GM19455 (cell line): ENCODE results near the gene RPL22.

ENCODE experiments used
- ATAC-seq: cut with Tn5 transposase; IDR thresholded peaks from one replicate; pipeline ENCODE4 v1.9.1; 2021; ENCODE audit not compliant: unreplicated experiment

The RPL22 gene

DNA sequence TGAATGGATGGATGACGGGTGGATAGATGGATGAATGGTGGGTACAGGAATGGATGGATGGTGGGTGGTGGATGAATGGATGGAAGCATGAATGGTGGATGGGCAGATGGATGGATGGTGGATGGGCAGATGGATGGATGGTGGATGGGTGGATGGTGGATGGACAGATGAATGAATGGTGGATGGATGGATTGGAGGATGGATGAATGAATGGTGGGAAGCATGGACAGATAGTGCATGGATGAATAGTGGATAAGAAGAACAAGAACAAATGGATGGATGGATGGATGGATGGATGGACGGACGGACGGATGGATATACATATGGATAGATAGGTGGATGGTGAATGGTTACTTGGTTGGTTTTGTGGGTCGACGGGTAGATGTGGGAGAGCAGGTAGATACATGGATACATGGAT lies 24.0 kb downstream of the RPL22 start:
- no peak for ATAC-seq

DNA sequence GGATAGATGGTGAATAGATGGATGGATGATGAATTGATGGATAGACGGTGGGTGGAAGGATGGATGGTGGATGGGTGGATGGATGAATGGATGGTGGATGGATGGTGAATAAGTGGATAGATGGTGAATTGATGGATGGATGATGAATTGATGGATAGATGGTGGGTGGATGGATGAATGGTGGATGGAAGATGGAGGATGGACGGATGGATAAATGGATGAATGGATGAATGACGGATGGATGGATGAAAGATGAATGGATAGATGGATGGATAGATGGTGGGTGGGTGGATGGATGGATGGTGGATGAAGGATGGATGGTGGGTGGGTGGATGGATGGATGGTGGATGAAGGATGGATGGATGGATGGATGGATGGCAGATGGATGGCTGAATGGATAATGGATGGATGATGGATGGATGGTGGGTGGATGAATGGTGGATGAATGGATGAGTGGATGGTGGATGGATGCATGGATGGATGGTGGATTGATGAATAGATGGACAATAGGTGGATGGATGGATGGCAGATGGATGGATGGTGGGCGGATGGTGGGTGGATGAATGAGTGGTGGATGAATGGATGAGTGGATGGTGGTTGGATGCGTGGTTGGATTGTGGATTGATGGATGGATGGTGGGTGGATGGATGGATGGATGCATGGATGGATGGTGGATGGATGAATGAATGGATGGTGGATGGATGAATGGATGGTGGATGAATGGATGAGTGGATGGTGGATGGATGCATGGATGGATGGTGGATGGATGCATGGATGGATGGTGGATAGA lies 24.6 kb downstream of the RPL22 start:
- ATAC-seq = no peak

DNA sequence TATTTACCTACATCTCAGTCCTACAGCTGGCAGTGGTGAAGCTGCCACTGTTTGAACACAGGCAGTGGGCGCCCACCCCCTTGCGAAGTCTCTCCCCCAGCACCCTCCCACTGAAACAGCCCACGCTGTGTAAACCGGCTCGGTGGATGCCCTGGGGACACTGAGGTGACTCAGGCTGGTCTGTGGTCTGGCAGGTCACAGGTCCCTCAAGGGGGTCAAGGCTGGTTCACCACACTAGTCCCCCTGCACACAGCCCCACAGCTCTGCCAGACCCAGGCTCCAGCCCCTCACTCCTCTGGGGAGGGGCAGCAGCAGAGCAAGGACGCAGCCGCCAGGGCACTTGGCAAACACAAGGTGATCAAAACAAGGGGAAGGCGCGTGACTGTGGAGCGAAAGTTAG lies 26.8 kb downstream of the RPL22 start:
- ATAC-seq = no peak

DNA sequence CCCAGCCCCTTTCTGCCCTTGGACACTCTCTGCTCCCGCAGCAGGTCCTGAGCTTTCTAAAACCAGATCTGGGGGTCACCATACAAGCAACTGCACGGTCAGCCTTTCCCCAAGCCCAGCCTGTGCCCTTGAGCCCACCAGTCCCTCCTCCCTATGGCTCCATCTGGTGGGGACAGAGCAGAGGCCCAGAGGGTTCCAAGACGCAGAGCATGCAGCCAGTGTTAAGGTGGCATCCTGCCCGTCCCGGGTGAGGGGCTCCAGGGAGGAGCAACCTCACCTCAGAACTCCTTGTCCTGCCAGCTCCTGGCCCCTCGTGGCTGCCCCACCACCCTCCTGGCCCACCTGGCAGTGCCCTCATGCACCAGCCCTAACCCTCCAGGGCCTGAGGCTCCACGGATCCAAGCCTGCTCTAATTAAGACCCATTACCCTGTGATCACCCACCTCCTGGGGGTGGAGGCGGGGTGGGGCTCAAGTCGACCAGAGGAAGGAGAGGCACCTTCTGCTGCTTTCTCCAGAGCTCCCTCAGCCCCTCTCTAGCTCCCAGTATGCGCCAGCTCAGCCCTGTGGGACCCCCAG lies 27.8 kb downstream of the RPL22 start:
- ATAC-seq = no peak

DNA sequence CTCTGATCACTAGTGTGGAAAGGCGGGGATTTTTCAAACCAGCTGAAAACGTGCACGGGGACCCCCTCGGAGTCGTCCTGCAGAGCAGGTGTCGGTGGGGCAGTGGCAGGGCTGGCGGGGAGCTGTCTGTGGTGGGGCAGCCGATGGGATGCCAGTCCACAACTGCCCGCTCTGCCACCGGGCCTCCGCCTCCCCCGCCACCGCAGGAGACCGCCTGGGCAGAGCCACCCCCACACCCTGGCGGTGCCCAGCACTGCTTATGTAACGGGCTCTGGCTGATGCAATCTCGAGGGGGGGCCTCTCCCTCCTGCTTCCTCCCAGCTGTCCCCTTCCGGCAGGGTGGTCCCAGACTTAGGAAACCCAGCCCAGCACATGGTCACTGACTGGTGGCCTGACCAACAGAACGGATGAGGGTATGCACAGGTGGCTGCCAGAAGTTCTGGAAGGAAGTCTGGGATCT lies 28.6 kb downstream of the RPL22 start:
- ATAC-seq = no peak

DNA sequence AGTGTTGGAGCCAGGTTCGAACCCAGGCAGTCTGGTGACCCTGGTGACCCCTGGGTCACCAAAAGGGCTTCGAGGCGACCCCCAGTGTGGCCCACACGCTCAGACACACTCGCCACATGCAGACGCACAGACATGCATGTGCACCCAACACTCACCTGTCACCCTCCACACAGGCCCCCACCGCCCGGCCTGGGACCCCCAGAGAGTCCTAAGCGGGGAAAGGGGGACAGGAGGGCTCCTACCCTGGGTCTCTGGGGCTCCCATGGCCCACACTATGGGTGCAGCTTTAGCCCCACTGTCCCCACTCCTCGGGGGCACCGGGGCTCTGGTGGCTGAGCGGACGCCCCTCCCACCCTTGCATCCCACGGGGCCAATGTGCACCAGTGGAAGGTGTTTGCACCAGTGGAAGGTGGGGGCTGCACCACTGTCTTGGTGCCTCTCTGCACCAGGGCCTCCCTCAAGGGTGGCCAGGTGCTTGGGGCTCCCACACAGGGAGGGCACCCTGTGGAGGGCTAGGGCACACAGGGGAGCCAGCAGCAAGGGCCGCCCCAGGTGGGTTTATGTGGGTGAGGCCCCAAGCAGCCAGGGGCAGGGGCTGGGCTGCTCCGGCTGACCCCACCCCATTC lies 29.2 kb downstream of the RPL22 start:
- no peak for ATAC-seq

DNA sequence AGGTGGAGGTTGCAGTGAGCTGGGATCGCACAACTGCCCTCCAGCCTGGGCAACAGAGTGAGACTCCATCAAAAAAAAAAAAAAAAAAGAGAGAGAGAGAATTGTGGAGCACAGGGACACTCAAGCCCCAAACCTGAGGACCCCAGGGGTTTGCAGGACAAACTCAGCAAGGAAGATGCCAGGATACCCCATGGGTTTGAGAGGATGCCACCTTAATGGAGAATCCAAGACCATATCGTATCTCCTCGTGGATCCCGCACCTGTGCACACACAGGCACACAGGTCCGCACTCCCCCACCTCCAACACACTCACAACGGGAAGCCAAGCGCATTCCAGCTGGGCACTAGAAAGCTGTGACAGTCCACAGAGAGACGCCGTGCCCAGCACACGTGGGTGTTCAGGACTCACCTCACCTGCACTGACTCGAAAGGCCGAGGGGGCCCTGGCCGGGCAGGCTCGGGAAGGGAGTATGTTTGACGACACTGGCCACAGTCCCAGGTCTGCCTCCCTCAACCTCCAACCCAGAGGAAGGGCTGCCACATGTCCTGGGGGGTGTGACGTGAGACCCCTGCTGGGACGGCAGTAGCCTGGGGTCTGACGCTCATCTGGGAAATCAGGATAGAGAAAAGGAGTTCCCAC lies 30.3 kb downstream of the RPL22 start:
- no peak for ATAC-seq

DNA sequence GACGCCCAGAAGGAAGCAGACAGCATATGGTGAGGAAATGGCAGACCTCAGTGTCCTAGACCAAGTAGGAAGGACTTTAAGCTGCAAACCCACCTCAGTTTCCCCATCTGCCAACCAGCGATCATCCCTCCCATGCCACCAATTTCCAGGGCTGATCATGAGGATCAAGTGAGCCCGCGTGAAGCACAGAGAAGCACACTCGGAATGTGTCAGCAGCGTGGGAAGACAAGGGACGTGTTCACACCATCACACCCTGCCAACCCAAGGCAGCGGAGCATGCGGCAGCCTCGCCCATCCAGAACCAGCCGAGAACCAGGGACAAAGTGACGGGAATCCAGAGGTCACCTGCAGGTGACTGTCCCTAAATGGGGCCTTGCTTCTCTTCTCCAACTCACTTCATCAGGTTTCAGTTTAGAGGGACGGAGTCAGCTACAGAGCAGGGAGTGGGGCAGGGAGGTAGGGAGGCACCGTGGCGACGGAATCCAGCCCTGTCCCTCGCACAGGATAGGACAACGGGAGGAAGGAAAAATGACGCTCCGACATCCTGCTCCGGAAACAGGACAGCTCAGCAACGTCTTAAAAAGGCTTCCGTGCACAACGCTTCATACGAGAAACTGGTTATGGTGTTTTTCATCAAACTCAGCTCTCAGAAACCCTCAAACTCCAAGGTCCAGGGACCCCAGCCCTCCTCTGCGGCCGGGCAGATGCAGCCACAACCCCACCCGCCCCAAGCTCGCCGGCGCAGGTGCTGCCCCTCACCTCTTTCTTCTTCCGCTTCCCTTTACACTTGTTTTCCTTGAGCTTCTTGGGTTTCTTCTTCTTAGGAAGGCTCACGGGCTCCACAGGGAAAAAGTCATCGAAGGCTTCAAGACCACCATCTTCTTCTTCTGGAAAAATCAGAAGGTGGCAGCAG lies 31.7 kb downstream of the RPL22 start:
- no peak for ATAC-seq

DNA sequence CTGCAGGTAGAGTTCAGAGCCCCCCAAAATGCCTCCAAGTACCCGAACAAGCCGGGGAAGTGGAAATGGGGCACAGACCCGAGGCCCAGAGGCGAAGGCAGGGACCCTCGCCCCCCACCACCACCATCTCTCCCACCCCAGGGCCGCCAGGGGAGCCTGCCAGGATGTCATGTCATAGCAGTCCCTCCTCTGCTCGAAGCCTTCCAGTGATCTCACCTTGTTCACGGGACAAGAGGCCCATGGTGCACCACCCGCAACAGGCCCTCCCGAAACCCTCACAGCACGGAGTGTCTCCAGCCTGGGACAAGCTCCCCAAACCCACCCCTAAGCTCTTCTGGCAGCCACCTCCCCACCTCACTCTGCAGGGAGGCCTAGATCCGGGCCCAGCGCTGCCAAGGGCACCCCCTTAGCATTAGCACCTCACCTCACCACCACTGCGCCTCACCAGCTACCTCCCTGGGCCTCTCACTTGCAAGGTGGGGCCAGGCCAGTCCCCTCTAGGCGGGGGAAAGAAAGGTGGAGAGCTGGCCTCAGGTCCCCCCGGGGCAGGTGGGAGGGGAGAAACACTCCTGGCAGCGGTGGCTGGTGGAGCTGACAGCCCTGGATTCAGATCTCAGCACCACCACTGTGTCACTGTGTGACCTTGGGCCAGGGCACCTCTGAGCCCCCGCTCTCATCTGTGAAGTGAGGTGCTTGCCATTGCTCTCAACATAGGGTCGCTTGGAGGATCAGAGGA lies 32.6 kb downstream of the RPL22 start:
- no peak for ATAC-seq

DNA sequence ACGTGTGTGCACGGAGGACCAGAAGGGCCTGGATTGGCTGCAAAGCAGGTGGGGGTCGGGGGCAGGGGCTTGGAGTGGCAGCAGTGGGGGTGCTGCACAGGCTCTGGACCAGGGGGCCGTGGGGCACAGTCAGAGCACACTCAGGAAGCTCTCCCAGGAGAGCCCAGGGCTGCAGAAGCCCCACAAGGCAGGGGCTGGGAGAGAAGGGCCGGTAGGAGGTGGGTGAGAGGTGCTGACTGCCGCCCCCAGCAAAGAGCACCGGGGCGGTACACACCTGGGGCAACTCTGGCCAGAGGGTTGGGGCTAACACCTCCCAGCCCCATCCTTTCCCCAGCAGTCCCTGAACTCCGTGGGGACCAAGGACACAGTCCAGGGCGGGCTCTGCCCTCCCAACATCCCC lies 33.2 kb downstream of the RPL22 start:
- ATAC-seq = no peak

DNA sequence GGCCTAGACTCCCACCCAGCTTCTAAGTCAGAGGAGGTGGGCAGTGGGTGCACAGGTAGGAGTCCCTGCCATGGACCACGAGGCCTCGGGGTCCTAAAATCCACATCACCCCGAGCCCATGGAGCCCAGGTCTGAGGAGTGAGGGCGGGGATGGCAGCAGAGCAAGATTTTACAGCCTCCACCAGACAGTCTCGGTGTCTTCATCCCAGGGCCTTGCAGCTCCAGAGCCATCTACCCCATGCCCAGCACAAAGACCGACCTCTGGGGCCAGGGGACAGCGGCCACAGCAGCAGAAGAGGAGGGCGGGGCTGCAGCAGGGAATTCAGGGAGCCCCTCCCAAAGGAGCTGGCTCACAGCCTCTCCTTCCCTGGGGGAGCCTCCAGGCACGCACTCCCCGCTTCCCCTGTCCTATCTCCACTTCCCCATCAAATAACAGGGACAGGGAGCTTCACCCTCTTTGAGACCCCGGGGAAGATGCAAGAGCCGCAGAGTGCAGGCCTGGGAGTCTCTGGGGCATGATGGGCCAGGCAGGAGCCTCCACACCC lies 33.9 kb downstream of the RPL22 start:
- no peak for ATAC-seq

DNA sequence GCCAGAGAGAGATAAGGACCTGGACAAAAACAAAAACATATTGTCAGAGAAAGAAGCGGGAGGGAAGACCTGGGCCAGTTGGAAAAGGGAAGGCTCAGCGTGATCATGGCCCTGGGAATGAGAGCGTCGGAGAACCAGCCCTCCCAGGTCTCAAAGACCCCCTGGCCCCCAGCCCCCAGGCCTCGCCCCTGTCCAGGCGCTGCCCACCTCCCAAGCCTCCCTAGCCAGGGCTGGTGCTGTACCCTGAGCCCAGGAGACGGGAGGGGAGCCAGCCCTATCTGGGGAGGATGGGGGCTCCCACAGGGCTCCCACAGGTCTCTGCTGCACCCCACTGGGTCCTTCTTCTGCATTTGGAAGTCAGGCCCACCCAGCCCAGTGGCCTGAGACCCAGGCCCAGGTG lies 34.4 kb downstream of the RPL22 start:
- ATAC-seq = no peak

DNA sequence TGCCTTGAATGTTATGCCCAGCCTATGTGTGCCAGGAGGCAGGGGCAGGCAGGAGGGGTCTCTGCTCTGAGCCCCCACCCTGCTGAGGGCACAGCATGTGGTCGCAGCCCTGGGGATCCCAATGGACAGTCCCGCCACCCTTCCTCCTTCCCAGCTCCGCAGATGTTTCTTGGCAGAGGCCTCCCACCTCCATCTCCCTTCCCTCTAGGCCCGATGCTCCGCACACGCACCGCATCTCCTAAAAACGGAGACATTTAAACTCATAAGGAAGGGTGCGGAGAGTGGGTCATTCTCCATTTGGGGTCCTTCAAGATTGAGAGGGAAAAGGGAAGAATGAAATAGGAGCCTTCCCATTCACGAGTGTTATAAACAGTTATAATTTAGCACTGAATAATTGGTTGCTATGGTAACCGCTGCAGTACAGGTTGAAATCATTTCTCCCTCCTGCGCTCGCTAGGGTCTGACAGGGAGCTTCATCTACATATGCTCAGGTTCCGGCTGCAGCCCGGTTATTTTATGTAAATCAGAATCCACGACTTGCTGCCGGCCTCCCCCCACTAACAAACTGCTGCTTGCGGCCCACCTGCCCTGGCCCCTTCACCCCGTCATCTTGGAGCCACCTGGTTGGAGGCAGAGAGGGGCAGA lies 35.3 kb downstream of the RPL22 start:
- no peak for ATAC-seq

DNA sequence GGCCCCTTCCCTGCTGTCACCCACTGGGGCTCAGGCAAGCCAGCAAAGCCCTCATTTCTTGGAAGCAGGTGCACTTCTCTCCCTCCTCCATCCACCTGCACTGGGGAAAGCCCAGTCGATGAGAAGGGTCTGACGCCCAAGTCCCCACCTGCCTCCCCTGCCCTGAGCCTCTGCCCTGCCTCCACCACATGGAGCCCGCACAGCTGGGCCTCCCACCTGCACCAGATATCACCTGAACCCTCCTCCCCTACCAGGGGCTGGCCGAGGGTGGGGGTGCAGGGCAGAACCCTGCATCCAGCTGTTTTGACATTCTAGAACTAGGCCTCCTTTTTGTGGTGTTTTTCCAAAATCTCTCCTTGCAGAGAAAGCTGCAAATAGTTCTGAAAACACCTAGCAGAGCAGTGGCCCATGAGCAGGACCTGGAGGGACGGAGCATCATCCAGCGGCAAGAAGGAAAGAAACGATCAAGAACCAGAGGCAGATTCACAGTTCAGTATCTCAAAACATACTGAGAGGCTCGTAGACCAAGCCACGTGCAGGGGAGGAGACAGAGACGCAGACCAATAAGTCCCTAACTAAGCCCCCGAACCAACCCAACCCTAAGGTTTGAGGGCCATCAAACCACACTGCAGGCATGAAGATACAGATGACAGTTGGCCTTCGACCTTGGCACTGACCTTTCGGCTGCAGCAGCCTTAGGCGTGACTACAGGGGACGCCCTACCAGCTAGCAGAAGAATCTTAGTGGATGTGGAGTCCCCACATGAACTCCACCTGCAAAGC lies 36.0 kb downstream of the RPL22 start:
- no peak for ATAC-seq

DNA sequence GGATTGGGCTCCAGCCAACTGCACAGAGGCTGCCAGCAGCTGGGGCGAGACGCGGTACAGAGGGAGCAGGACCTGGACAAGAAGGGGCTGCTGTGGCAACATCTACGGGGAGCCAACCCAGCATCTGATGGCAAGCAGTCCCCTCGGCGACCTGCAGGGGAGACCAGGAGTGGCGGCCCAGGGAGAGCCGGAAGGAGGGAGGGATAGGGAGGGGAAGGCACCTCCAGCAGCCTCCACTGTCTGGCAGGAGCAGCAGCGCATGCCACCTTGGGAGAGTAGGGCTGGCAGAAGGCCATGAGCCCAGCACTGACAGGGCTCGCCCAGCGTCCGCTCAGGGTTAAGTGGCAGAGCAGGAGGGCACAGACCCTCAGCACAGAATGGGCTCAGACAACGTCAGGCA lies 36.6 kb downstream of the RPL22 start:
- no peak for ATAC-seq

DNA sequence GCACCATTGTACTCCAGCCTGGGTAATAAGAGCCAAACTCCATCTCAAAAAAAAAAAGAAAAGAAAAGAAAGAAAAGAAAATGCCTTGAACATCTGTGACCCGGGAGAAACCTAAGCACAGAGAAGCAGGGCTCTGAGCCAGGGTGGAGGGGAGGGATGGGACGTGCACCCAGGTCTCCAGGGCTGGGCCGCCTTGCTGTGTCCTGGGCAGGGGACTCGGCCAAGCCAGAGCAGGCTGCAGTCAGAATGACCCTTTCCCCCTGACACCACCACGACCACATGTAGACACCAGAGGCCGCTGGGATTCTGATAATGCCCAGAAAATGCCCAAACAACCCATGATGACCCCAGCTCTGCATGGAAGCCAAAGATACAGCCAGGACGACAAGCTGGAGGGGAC lies 37.1 kb downstream of the RPL22 start:
- no peak for ATAC-seq

DNA sequence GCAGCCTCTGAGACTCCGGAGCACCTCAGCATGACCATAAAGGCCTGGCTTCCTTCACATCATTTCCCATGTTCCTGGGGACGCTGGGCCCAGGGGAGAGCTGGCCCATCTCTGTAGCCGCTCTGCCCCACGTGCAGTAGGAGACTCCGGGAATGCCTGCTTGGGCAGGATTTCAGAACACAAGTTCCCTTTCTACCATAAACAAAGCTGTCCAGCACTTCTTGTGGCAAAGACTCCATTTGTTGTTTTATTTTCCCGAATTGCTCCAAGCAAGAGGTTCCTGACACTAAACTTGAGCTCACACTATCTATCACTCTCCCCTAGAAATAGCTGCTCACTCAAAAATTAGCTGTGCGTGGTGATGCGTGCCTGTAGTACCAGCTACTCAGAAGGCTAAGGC lies 41.2 kb downstream of the RPL22 start:
- ATAC-seq = no peak

DNA sequence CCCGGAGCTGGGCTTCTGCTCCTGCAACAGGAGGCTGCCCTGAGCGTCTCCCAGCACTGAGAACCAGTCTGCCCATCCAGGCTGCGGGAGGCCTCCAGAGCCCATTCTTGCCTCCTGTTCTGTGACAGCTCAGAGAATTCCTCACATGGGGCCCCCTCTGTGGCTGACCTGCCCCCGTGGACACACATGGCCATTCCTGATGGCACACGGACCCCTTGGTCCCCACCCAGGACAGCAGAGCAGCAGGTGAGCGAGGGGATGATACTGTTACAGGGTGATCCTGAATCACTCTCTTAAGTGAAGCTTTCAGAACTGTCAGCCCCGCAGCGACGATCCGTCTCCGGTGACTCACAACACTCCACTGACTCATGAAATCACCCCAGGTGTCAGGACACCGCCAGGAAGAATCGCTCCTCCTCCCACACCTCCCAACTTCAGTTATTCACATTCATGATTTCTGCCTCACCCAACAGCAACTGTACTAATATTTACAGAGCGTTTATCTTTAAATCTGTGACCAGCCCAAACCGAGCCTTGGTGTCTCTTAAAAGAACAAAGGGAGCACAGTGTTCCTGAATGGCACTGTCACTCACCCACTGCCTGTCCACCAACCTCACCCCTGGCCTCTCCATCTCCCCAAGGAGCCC lies 41.7 kb downstream of the RPL22 start:
- no peak for ATAC-seq
